Activated CD8-positive, alpha-beta T cell treated with anti-CD3 and anti-CD28 coated beads for 36 hours (primary cell): ENCODE results near the gene NFAM1. TPM values are rescaled to one million over a fixed set of nuclear protein-coding genes. Genes with fewer than 3 reads are reported as not detected.

Experiments used
- ATAC-seq: fragments of 200-7000 bp; cut with Tn5 transposase; one replicate; pipeline ENCODE4 v1.10.0; 2021; ENCODE audit warnings: mild to moderate bottlenecking, moderate library complexity
- CTCF ChIA-PET: fragments of 350-600 bp; sonication (Branson Sonifier 250); formaldehyde crosslinking; loops from one replicate; lab custom pipeline; 2021; ENCODE audit warnings: antibody characterized with exemption; lab: Charles Lee
- POLR2A ChIA-PET: fragments of 350-600 bp; sonication (Branson Sonifier 250); formaldehyde crosslinking; loops from one replicate; lab custom pipeline; 2021; ENCODE audit warnings: antibody characterized with exemption; lab: Charles Lee
- DNase-seq: peaks from one replicate; pipeline ENCODE4 v3.0.0-alpha.2; 2020
- H3K27ac Mint-ChIP-seq: one replicate; pipeline ENCODE4 v1.8.0; 2021; ENCODE audit warnings: mild to moderate bottlenecking, mixed read lengths
- H3K27me3 Mint-ChIP-seq: one replicate; pipeline ENCODE4 v1.8.0; 2021; ENCODE audit warnings: mixed read lengths
- H3K36me3 Mint-ChIP-seq: one replicate; pipeline ENCODE4 v1.8.0; 2021; ENCODE audit warnings: low read depth, mixed read lengths
- H3K4me1 Mint-ChIP-seq: one replicate; pipeline ENCODE4 v1.8.0; 2021; ENCODE audit warnings: low read depth, mixed read lengths
- H3K4me3 Mint-ChIP-seq: one replicate; pipeline ENCODE4 v1.8.0; 2021; ENCODE audit warnings: mild to moderate bottlenecking, moderate library complexity, mixed read lengths
- H3K9me3 Mint-ChIP-seq: one replicate; pipeline ENCODE4 v1.8.0; 2021; ENCODE audit warnings: mixed read lengths
- intact Hi-C: fragments of 100-400 bp; cut with micrococcal nuclease; formaldehyde crosslinking; loops from one replicate; pipeline ENCODE4 v1.10.0; 2022
- total RNA-seq, 2 experiments: library from RNA; stranded (reverse); gene quantifications; one replicate each; pipeline ENCODE4 v1.2.3, GENCODE V29; 2021
- TF ChIP-seq, protein P1 (sequence below): fragments of 200-600 bp; IDR thresholded peaks from one replicate; pipeline ENCODE4 v1.8.0; 2022; ENCODE audit warnings: antibody characterized with exemption, mild to moderate bottlenecking

The NFAM1 gene, protein sequence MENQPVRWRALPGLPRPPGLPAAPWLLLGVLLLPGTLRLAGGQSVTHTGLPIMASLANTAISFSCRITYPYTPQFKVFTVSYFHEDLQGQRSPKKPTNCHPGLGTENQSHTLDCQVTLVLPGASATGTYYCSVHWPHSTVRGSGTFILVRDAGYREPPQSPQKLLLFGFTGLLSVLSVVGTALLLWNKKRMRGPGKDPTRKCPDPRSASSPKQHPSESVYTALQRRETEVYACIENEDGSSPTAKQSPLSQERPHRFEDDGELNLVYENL
- total RNA-seq: under 1 TPM in 1 of 2 experiments, not detected in 1; 0.16 TPM

DNA sequence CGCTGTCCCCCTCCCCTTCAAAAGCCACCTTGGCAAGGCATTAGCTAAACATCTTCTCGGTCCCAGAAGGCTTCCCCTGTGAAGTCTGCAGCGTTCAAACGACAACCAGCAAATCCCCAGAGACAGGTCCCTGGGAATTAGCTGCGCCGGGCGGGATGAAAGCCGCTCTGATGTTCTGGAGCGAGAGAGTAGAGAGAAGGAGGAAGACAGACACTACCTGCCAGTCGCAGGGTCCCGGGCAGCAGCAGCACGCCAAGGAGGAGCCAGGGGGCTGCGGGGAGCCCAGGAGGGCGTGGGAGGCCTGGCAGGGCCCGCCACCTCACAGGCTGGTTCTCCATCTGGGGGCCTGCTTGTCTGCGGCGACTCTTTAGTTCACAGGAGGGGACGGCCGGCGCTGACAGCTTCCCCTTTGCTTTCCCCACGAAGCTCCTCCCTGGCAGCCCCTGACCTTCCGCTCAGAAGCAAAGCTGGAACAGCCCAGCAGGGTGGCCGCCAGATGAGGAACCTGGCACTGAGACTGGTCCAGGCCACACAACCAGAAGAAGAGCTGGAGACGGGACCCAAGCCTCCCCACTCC, at the start of gene NFAM1:
NFAM1 (minus strand) TSS at position 384 of the 577 bp plus-strand sequence; CDS start at position 338, 46 bp downstream.
- H3K4me3 Mint-ChIP-seq: no peak within 1 kb of the TSS
- CTCF ChIA-PET: no interaction called here
- ATAC-seq (no peak), DNase-seq (no peak)
- H3K27ac Mint-ChIP-seq: no peak within 1 kb of the TSS
- intact Hi-C loops: loop anchor here (10.0 kb wide), 1 partner anchor 347 kb away; no protein-coding TSS in a partner anchor
- H3K27me3 Mint-ChIP-seq: peaks cover 10% of the 10 kb centered on the region
- H3K4me1 Mint-ChIP-seq: no peaks in the 10 kb centered on the region
- POLR2A ChIA-PET: interaction anchor here (0.8 kb wide), 1 partner anchor 525 kb away, joined by 3 read pairs; no protein-coding TSS in a partner anchor
- H3K36me3 Mint-ChIP-seq: no peaks in the 10 kb centered on the region
- TF ChIP-seq, protein P1, sequence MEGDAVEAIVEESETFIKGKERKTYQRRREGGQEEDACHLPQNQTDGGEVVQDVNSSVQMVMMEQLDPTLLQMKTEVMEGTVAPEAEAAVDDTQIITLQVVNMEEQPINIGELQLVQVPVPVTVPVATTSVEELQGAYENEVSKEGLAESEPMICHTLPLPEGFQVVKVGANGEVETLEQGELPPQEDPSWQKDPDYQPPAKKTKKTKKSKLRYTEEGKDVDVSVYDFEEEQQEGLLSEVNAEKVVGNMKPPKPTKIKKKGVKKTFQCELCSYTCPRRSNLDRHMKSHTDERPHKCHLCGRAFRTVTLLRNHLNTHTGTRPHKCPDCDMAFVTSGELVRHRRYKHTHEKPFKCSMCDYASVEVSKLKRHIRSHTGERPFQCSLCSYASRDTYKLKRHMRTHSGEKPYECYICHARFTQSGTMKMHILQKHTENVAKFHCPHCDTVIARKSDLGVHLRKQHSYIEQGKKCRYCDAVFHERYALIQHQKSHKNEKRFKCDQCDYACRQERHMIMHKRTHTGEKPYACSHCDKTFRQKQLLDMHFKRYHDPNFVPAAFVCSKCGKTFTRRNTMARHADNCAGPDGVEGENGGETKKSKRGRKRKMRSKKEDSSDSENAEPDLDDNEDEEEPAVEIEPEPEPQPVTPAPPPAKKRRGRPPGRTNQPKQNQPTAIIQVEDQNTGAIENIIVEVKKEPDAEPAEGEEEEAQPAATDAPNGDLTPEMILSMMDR: no peak
- no peaks in the 10 kb centered on the region for H3K9me3 Mint-ChIP-seq

DNA sequence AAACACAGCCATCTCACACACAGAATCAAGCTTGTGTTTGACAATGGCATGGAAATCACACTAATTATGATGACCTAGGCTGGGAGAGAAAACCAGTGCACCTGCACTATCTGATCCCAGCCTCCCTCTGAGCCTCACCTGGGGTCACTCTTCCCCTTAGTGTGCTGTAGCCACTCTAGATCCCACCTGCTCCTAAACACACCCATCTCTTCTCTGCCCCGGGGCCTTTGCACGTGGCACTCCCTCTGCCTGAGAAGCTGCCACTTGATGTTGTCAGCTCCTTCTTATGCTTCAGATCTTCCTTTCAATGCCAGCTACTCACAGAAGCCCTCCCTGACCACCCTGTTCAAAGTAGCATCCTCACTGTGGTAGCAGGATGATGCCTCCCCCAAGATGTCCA, 42.9 kb upstream of the NFAM1 start:
- TF ChIP-seq, protein P1: no peak
- H3K36me3 Mint-ChIP-seq: no peaks in the 10 kb centered on the region
- intact Hi-C loops: no loop called here
- H3K4me3 Mint-ChIP-seq: no peak overlapping the region
- POLR2A ChIA-PET: no interaction called here
- DNase-seq (no peak), ATAC-seq (no peak)
- no peaks in the 10 kb centered on the region for H3K27me3 Mint-ChIP-seq
- H3K4me1 Mint-ChIP-seq: peaks cover 8% of the 10 kb centered on the region
- H3K9me3 Mint-ChIP-seq: no peaks in the 10 kb centered on the region
- CTCF ChIA-PET: interaction anchor here (0.6 to 4.2 kb wide), 2 partner anchors 30 to 108 kb away, joined by 3 to 27 read pairs; no protein-coding TSS in a partner anchor
- no peak overlapping the region for H3K27ac Mint-ChIP-seq

DNA sequence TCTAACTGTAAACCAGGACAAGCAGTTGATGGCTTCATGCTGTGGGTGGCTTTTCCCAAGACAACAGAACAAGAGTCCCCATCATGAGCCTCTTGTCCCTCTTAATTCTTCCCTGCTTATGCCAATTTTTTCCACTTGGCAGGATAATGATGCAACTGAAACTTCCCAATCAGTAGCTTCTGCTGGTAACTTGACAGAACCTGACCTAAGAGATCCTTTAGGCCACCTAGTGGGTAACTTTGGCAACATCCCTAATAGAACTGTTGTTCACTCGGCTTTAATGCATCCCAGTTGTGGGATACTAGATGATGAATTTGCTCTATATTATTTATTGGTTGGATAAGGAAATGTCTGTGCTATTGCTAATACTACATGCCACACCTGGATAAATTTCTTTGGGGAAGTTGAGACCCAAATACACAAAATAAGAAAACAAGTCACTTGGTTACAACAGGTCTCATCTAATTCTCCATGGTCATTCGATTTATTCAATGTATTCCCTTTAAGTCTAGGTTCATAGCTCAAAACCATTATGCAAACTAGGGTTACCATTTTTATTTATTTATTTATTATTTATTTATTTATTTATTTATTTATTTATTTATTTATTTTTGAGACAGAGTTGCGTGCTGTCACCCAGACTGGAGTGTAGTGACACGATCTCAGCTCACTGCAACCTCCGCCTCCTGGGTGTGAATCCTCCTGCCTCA, 41.4 kb upstream of the NFAM1 start:
- peaks cover 5% of the 10 kb centered on the region for H3K4me1 Mint-ChIP-seq
- no peaks in the 10 kb centered on the region for H3K9me3 Mint-ChIP-seq
- ChIA-PET POLR2A (no interaction called here), CTCF (interaction anchor here (0.7 to 4.2 kb wide), 8 partner anchors 10 to 161 kb away, joined by 3 to 27 read pairs (median 5); no protein-coding TSS in a partner anchor)
- DNase-seq (peak; percentile 8), ATAC-seq (no peak)
- no peak overlapping the region for H3K4me3 Mint-ChIP-seq
- H3K27me3 Mint-ChIP-seq: no peaks in the 10 kb centered on the region
- H3K27ac Mint-ChIP-seq: no peak overlapping the region
- no peaks in the 10 kb centered on the region for H3K36me3 Mint-ChIP-seq
- TF ChIP-seq, protein P1: peak; percentile 68
- intact Hi-C loops: no loop called here

DNA sequence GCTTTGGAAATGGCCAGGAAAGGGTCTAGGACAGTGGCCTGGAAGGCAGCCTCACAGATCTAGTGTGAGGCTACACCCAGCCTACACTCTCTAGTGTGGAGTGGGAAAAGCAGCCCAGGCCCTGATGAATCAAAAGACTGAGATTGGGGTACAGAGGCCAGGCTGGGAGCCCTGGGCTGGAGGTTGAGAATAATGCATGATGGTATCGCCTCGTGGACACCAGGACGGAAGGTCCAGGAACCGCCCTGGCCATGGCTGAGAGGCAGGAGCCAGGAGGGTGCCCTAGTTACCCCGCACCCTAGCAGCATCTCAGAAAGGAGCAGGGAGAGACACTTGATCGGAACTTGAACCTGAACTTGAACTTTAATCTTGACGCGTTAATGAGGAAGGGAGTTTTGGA, 40.5 kb upstream of the NFAM1 start:
- Mint-ChIP-seq H3K27me3 (no peaks in the 10 kb centered on the region), H3K27ac (no peak overlapping the region), H3K4me1 (no peaks in the 10 kb centered on the region), H3K36me3 (no peaks in the 10 kb centered on the region), H3K9me3 (no peaks in the 10 kb centered on the region), H3K4me3 (no peak overlapping the region)
- POLR2A ChIA-PET: no interaction called here
- CTCF ChIA-PET: interaction anchor here (0.8 to 4.2 kb wide), 6 partner anchors 12 to 149 kb away, joined by 3 to 27 read pairs (median 6); no protein-coding TSS in a partner anchor
- TF ChIP-seq, protein P1: no peak
- intact Hi-C loops: no loop called here
- ATAC-seq (no peak), DNase-seq (no peak)
